Endothelial cell of umbilical vein (primary cell): ENCODE measurements around the gene MXD4. TPM values are rescaled to one million over a fixed set of nuclear protein-coding genes. Genes with fewer than 3 reads are reported as not detected.

Source experiments
- BruUV-seq: library from RNA; stranded (reverse); fragments of 400-500 nt; replicated peaks from 2 replicates; lab custom pipeline; 2021; lab: Mats Ljungman, UMichigan
- CTCF ChIA-PET: fragments of 300-600, 350-600 bp; sonication (Branson Sonifier 250); formaldehyde crosslinking; loops from one replicate; lab custom pipeline; 2021; ENCODE audit warnings: antibody characterized with exemption, inconsistent platforms; lab: Charles Lee
- POLR2A ChIA-PET: fragments of 300-600, 350-600 bp; sonication (Branson Sonifier 250); formaldehyde crosslinking; loops from one replicate; lab custom pipeline; 2021; ENCODE audit warnings: antibody characterized with exemption, inconsistent platforms; lab: Charles Lee
- DNase-seq: peaks from one replicate; pipeline ENCODE4 v3.0.0-alpha.2; 2011; ENCODE audit warnings: low read depth, low spot score
- FAIRE-seq: peaks from 2 replicates; lab custom pipeline; 2011; peaks lifted over from hg19 to GRCh38; lab: Jason Lieb, UNC
- H2AFZ ChIP-seq: 2 replicates; pipeline ENCODE4 v1.6.0; 2012; ENCODE audit warnings: low read depth, low read length, control low read depth, inconsistent platforms
- H3K27ac ChIP-seq: 2 replicates; pipeline ENCODE4 v1.5.1; 2011; ENCODE audit warnings: low read depth, mild to moderate bottlenecking, control low read depth, low read length, moderate library complexity; ENCODE audit not compliant: insufficient read depth
- H3K27me3 ChIP-seq, 2 experiments: 2 replicates each; pipeline versions ENCODE4 v1.6.0 to v1.6.1; 2011; ENCODE audit warnings: low read length in 2 of 2, mixed read lengths in 1 of 2; ENCODE audit not compliant: control insufficient read depth in 2 of 2, insufficient read depth in 2 of 2
- H3K36me3 ChIP-seq, 2 experiments: 2 replicates in 1 of 2; 3 replicates in 1 of 2; pipeline ENCODE4 v1.5.1; 2011; ENCODE audit warnings: low read length in 2 of 2, mild to moderate bottlenecking in 1 of 2, moderate library complexity in 1 of 2; ENCODE audit not compliant: control insufficient read depth in 2 of 2, insufficient read depth in 2 of 2; ENCODE audit errors: extremely low read depth in 1 of 2
- H3K4me1 ChIP-seq: 3 replicates; pipeline ENCODE4 v1.5.1; 2011; ENCODE audit warnings: mild to moderate bottlenecking, low read length; ENCODE audit not compliant: control insufficient read depth, insufficient read depth; ENCODE audit errors: extremely low read depth
- H3K4me2 ChIP-seq: 2 replicates; pipeline ENCODE4 v1.6.1; 2011; ENCODE audit warnings: low read length, control low read depth, mixed read lengths; ENCODE audit not compliant: insufficient read depth
- H3K4me3 ChIP-seq, 3 experiments: fragments of 200-600 bp in 1 of 3; sonication (generic), shearing (Covaris generic) in 1 of 3; replicated peaks in 1 of 3; 2 replicates each; pipeline ENCODE4 v1.5.1; 2011 to 2016; ENCODE audit warnings: control low read depth in 3 of 3, low read length in 3 of 3, mild to moderate bottlenecking in 2 of 3, inconsistent platforms in 1 of 3, low read depth in 1 of 3, moderate library complexity in 1 of 3; ENCODE audit not compliant: insufficient read depth in 1 of 3
- H3K79me2 ChIP-seq: 2 replicates; pipeline ENCODE4 v1.6.0; 2012; ENCODE audit warnings: low read length, inconsistent platforms; ENCODE audit not compliant: control insufficient read depth, insufficient read depth
- H3K9ac ChIP-seq: replicated peaks from 2 replicates; pipeline ENCODE3; 2011; ENCODE audit warnings: low read length, control low read depth; ENCODE audit not compliant: insufficient read depth; ENCODE audit errors: extremely low read depth
- H3K9me1 ChIP-seq: replicated peaks from 3 replicates; pipeline ENCODE4 v1.6.0; 2011; ENCODE audit warnings: mild to moderate bottlenecking, low read length; ENCODE audit not compliant: control insufficient read depth, insufficient read depth; ENCODE audit errors: extremely low read depth
- H3K9me3 ChIP-seq: replicated peaks from 2 replicates; pipeline ENCODE4 v1.5.1; 2012; ENCODE audit warnings: low read length, inconsistent platforms; ENCODE audit not compliant: control insufficient read depth, insufficient read depth
- H4K20me1 ChIP-seq: replicated peaks from 2 replicates; pipeline ENCODE3; 2011; ENCODE audit warnings: mild to moderate bottlenecking, low read length; ENCODE audit not compliant: control insufficient read depth, insufficient read depth; ENCODE audit errors: extremely low read depth
- CTCF ChIP-seq, 2 donors: IDR thresholded peaks; 1 replicate in 1 of 2; 2 replicates in 1 of 2; pipeline ENCODE4 v1.5.1; 2011; ENCODE audit warnings: low read length in 2 of 2, mild to moderate bottlenecking in 2 of 2, moderate library complexity in 2 of 2, control low read depth in 1 of 2, inconsistent platforms in 1 of 2, low read depth in 1 of 2; ENCODE audit not compliant: insufficient read depth in 1 of 2; ENCODE audit errors: extremely low read depth in 1 of 2
- EZH2 ChIP-seq: IDR thresholded peaks from 2 replicates; pipeline ENCODE4 v1.6.1; 2012; ENCODE audit warnings: borderline replicate concordance, low read depth, mild to moderate bottlenecking, moderate library complexity, low read length, inconsistent platforms; ENCODE audit not compliant: severe bottlenecking
- FOS ChIP-seq: IDR thresholded peaks from 2 replicates; pipeline ENCODE4 v1.6.1; 2011; ENCODE audit warnings: mild to moderate bottlenecking, low read length, moderate library complexity, borderline replicate concordance; ENCODE audit not compliant: insufficient read depth
- GATA2 ChIP-seq: IDR thresholded peaks from 2 replicates; pipeline ENCODE4 v1.7.0; 2011; ENCODE audit warnings: low read depth, mild to moderate bottlenecking, moderate library complexity, mixed read lengths, low read length; ENCODE audit not compliant: insufficient read length, insufficient read depth
- JUN ChIP-seq: IDR thresholded peaks from 2 replicates; pipeline ENCODE4 v1.6.1; 2011; ENCODE audit warnings: borderline replicate concordance, low read depth; ENCODE audit not compliant: insufficient read length, insufficient read depth
- MAX ChIP-seq: IDR thresholded peaks from 2 replicates; pipeline ENCODE4 v1.6.1; 2011; ENCODE audit not compliant: insufficient read depth, insufficient read length
- MYC ChIP-seq: IDR thresholded peaks from one replicate; pipeline ENCODE4 v1.6.1; 2011; ENCODE audit warnings: mild to moderate bottlenecking, low read depth, low read length
- POLR2A ChIP-seq: IDR thresholded peaks from 2 replicates; pipeline ENCODE4 v1.6.1; 2012; ENCODE audit warnings: low read depth, mild to moderate bottlenecking, control low read depth, low read length
- POLR2AphosphoS5 ChIP-seq: IDR thresholded peaks from 2 replicates; pipeline ENCODE4 v1.6.1; 2012; ENCODE audit warnings: low read depth, mild to moderate bottlenecking, control low read depth, low read length, moderate library complexity; ENCODE audit not compliant: insufficient read depth
- dilution Hi-C: fragments of 300-500 bp; cut with MboI; formaldehyde crosslinking; loops from one replicate; pipeline ENCODE4 v1.15.0; 2019; ENCODE audit warnings: low sequenced_read_pairs; ENCODE audit not compliant: extremely low pct_ligation_motif_present
- intact Hi-C: fragments of 100-400 bp; cut with micrococcal nuclease; formaldehyde crosslinking; loops from one replicate; pipeline ENCODE4 v1.10.0; 2022
- polyA plus RNA-seq, 4 experiments: library from polyadenylated mRNA; depleted of rRNA in 3 of 4; stranded (reverse) in 3 of 4; unstranded in 1 of 4; fragments of >200 nt; gene quantifications; 2 replicates each; pipeline versions ENCODE4 v1.2.1 to v1.2.3, GENCODE V29; 2011 to 2012; ENCODE audit warnings: missing spikeins in 1 of 4
- total RNA-seq: library from RNA; stranded (reverse); gene quantifications from 2 replicates; pipeline ENCODE4 v1.2.3, GENCODE V29; 2021

Gene MXD4
- total and polyA plus RNA-seq, 2 donors (not counting 3 experiments of a cell fraction or from before 2014, with no cell fraction given): 62.7 to 74.1 TPM

GRCh38 chr4:2269206-2269531 lies 7.3 kb upstream of the MXD4 start:
- Histone ChIP-seq H3K4me2 (no peak overlapping the region), H3K4me3 (no peak overlapping the region), H3K9ac (no peak overlapping the region), H3K9me1 (no peaks in the 10 kb centered on the region), H4K20me1 (no peaks in the 10 kb centered on the region), H3K36me3 (no peaks in the 10 kb centered on the region), H3K27me3 (no peaks in the 10 kb centered on the region), H3K79me2 (no peaks in the 10 kb centered on the region), H3K4me1 (no peaks in the 10 kb centered on the region), H3K9me3 (no peaks in the 10 kb centered on the region), H2AFZ (no peak overlapping the region), H3K27ac (no peak overlapping the region)
- intact Hi-C loops (no loop called here), dilution Hi-C loops (no loop called here)
- BruUV-seq: no TSS peak
- TF ChIP-seq MYC (no peak), MAX (no peak), FOS (no peak), POLR2AphosphoS5 (no peak), EZH2 (no peak), JUN (no peak), GATA2 (no peak), CTCF (IDR thresholded peaks at IDR 0.05; ENCODE audit: extremely low read depth in 1 of 2, insufficient read depth in 1 of 2, low read depth in 1 of 2, low read length in 2 of 2) (no peak), POLR2A (no peak)
- FAIRE-seq (no peak), DNase-seq (no peak)
- POLR2A ChIA-PET: no interaction called here
- CTCF ChIA-PET: no interaction called here
